Activated CD8-positive, alpha-beta memory T cell treated with anti-CD3 and anti-CD28 coated beads, Interleukin-2, amount 50 U/mL, for 4 hours (primary cell): Measurements from ENCODE around the gene COL13A1.

Experiments
- DNase-seq: peaks from one replicate; pipeline ENCODE4 v3.0.0-alpha.2; 2020

COL13A1 gene

DNA sequence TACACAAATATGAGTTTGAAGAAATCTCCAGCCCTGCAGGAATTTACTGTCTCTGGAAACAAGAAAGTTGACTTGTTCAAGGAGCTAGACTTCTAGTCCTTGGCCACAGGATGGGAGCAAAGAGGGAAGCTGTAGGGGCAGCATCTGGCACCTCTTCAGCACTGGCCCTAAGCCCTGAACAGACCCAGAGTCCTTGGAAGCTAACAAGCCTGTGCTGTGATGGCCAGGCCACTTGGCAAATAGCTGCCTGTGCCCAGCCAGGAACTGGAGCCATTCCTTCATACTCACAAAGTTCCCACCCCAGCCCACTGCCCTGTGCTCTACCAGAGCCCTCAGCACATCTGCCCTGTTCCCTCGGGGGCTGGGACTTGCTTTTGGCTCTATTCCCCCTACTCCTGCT lies 9.4 kb upstream of the COL13A1 start:
- DNase-seq = no peak

DNA sequence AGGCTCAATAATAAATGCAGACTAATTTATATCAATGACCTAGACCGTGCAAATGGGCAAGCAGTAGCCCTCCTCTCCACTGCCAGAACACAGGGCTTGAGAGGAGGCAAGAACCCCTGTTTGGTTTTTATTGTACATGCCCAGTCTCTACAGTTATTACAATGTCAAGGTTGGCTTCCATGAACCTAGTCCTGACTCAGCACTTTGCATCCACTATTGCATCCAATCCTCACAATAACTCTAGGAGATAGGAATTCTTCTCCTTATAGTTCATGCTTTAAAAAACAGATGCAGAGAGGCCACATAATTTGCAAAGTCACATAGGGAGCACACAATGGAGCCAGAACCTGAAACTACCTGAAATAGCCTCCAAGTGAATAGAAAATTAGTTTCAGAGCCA lies 7.0 kb upstream of the COL13A1 start:
- no peak for DNase-seq

DNA sequence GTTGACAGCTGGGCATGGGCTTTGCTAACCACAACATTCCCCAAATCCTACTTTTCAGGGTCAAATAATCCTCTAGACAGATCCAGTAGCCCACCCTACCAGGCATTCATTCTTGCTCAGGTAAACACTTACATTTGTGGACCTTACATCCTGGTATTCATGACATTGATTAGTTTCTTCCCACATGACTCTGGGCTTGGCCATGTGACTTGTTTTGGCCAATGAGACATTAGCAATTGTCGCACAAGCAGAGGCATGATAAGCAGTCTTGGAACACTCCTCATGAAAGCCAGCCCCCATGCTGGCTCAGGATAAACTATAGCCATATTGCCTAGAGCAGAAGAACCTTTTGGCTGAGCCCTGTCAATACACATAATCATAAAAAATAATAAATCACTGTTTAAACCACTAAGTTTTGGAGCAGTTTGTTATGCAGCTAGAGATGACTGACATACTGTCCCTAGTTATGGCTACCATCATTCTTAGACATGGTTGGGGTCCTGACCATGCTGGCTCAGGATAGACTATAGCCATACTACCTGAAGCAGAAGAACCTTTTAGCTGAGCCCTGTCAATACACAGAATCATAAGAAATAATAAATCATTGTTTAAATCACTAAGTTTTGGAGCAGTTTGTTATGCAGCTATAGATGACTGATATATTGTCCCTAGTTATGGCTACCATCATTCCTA lies 6.3 kb upstream of the COL13A1 start:
- no peak for DNase-seq

DNA sequence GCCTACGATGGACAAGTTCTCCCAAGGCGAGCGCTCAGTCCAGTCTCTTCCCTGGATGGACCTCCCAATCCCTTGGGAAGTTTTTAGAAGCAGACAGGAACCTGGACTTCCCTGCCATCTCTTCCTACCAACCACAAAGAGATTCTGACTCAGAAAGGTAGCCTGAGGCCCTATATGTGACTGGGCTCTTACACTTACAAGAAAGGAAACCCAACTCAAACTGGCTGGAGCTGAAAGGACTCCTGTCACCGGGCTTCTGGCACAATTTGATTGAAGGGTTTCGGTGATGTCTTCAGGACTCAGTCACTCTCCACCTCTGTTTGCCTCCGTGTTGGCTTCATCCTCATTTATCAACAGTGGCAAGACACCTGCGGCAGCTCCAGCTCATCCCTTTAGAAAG lies 3.7 kb upstream of the COL13A1 start:
- no peak for DNase-seq

DNA sequence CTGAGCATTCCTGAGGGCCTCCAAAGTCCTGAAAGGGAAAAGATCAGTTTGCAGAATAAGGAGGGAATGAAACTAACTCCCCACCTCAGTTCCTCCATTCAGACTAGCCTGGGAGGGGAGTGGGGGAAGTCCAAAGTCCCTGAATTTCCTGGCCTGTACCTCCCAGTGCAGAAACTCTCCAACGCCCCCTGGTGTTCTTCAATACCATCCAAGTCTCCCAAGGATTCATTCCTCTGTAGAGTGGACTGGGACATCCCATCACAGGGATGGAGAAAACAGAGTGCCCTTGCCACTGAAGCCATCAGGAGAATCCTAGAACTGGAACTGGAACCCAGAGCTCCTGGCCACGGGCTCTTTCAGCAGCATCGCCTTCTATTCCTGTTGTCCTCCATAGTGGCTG lies 1.6 kb upstream of the COL13A1 start:
- DNase-seq = no peak

DNA sequence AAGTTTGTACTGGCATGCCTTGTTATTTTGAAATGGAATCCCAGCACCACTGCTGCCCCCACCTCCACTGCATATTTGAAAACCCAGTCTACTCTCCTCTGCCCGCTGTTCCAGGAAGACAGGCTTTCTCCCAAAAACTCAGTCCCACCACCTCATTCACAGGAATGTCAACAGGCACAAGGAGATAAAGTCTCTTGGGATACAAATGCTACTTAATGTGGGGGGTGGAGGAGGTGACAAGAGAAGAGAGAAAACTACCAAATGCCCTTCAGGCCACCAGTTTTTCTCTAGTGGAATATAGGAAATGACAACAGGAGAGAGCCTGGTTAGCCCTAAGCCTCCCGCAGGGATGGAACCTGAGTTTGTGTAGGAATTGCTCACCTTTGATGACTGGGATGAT lies 1.0 kb upstream of the COL13A1 start:
- no peak for DNase-seq

DNA sequence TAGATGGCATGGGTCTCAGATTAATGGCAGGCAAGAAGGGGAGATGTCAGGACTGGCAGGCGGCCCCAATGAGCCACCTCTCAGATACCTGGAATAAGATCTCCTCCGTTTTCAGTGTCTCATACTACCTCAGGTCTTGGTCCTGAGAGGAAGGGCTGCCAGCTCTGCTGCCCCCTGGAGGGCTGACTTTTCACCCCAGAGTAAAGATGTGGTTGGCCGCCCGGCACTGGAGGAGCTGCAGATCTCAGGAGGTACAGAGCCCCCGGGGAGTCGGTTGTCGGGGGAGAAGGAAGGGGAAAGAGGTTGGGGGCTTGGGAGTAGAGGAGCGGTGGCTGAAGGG lies 642 bp upstream of the COL13A1 start:
- peak; percentile 20 for DNase-seq

DNA sequence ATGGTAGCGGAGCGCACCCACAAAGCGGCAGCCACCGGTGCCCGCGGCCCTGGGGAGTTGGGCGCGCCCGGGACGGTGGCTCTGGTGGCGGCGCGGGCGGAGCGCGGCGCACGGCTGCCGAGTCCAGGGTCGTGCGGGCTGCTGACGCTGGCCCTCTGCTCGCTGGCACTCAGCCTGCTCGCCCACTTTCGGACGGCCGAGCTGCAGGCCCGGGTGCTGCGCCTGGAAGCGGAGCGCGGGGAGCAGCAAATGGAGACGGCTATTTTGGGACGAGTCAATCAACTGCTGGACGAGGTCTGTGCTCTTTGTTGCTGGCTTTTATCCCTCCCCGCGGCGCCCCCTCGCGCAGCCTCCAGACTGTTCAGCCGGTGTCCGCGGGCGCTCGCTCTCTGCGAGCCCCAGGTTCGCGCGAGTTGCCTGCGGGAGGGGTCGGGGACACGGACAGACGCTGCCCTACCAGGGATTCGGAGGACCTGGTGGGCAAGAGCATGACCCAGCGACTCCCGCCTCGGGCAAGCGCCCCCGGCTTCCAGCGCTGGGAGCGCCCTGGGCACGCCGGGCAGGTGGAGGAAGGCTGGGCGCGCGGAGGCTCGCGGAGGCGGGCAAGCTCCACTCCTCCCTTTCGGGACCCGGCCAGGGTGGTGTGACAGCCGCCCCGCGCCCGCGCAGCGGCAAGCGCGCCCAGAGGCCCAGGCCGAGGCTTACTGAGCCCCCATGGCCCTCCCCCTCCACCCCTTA lies 887 bp downstream of the COL13A1 start:
- DNase-seq = no peak

DNA sequence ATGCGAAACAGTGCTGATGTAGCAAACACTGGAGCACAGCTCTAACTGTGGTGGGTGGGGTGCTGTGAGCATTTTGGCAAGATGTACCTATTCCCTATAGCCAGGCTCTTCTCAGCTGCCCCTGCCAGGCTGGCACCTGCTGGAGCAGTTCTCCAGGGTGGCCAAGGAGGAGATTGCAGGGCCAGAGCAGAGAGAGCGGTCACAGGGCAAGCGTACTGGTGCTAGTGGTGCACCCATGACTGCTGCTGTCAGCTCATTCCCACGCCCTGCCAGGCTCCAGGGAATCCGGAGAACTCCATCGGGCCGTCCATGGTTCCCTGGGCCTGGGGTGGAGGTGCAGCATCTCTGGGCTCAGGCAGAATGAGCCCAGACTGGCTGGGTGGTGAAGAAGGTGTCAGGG lies 2.1 kb downstream of the COL13A1 start:
- no peak for DNase-seq

DNA sequence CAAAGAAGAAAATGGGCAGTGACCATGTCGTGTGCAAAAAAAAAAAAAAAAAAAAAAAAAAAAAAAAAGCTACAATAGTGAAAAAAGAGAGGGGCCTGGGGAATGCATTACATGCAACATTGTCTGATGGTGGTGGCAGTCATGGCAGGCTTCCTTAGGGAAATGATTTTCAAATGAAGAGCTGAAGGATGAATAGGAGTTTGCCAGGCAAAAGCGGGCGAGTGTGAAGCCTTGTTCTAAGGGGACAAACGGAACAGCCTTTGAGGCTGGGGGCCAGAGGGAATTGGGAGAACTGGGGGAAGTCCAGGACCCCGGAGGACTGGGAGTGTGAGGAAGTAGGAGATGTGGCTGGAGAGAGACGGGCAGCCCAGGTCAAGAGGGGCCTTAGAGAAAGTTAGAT lies 3.1 kb downstream of the COL13A1 start:
- DNase-seq = no peak

DNA sequence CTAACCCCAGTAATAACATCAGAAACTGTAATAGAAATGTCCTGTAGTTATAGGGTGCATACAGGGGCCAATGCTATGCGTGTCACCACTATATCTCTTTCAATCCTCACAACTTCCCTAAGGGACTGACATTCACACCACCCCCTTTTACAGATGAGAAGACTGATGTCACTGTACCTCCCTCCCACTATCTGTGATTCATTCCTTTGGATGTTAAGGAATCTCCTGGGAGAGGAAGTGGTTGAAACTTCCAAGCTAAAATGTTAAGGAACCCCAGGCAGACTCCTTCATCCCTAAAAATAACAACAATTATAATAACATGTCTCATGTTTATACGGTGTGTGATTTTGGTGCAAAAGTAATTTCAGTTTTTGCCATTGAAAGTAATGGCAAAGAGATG lies 5.4 kb downstream of the COL13A1 start:
- DNase-seq = no peak

DNA sequence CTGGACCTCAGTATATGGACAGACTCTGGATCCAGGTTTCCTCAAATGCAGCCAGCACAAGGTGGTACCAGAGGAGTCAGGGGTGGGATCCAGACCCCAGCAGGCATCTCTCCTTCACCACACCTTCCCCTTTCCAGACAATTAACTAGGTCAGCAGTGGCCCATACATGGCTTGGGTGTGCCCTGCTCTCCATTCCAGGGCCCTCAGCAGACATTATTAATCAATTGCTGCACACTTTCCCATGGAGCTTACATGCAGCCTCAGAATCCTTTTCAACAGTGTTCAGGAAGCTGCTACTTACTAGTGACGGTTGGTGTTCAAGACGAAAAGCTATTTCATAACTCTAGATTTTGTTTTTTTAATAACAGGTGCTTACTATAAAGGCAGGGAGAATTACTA lies 6.0 kb downstream of the COL13A1 start:
- no peak for DNase-seq

DNA sequence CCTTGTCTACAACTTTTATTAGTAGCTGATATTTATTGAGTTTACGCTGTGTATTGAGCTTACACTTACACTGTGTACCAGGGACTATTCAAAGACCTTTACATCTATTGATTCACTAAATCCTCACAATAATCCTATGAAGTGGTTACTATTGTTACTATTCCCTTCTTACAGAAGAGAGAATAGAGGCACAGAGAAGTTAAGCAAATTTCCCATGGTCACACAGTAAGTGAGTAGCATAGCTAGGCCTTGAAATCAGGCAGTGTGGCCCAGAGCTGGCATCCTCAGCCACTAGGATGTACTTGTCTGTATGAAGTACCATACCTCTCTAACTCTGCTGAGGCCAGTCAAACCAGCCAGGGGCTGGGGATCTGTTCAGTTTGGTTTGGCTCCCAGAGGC lies 7.6 kb downstream of the COL13A1 start:
- no peak for DNase-seq

DNA sequence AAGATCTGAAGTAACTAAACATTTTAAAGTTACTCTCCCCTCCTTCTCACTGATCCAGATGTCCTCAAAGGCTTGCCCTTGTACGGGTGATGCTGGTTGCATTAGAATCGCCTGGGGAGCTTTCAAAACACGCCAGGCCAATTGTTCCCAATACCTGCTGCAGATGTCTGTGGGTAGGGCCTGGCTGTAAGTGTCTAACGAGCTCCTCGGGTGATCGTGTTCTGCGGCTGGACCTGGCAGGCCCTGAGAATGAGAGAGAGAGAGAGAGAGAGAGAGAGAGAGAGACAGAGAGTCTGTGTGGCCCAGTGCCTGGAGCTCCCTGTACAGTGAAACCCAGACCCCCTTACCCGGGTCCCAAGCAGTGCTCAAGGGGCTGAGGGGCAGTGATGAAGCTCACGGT lies 8.4 kb downstream of the COL13A1 start:
- DNase-seq = no peak

DNA sequence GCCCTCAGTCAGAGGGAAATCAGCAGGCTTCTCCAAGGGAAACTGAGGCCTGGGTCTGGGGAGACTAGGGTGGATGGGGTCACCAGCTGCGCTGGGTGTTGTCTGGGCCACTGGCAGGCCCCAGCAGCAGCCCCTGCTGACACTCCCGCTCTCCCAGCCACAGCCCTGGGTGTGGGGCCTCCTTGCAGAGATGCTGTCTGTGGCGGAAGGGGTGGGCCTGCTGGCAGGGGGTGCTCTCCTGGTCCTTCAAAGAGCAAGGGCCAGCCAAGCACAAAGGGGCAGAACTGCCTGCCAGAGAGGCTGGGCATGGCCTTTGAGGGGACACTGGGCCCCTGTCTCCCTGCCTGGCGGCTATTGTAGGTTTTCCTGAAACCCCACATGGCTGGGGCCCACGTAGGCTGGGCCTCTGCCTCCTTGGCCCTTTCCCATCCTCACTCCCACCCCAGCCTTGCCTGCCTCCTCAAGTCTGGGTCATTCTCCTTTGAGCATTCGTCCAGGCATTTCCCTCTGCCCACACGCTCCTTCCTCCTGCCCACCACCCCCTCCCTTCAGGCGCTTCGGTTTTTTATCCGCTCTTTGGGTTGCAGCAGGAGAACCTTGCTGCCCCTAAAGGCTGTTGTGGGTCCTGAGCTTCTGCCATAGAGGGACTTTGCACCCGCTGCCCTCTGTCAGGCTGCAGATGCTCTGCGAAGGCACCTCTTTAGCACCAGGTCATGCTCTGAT lies 9.1 kb downstream of the COL13A1 start:
- DNase-seq = no peak

DNA sequence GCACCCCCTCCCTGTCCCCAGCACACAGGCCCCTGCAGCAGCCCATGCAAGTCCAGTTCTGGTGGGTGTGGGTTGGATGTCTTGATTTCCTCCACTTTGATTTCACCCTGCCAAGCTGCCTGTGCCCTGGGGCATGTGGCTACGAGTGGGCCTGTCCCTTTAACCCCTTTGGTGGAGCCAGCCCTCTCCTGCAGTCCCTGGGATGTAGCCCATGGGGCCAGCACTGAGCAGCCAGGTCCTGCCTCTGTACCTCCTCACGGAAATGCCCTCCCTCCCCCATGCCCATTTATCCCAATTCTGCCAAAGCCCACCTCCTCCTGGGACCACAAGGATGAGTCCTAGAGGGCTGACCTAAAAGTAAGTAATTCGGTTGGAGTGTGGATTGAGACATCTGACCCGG lies 11.9 kb downstream of the COL13A1 start:
- no peak for DNase-seq

DNA sequence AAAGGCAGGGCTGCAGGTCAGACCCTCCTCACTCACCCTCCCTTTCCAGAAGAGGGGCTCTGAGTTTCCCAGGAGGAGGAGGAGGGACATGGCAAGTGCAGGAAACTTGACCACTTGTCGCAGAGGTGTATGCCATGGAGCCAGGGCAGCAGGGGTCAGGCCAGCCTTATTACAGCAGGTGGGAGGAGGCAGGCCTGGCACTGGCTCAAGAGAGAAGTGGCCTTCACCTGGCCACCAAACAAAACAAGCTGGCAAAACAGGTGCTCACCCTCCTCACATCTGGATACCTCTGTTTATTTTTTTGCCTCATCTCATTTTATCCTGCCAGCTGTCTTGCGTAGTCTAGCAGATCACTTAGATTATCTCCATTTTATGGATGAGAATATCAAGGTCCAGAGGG lies 12.5 kb downstream of the COL13A1 start:
- no peak for DNase-seq

DNA sequence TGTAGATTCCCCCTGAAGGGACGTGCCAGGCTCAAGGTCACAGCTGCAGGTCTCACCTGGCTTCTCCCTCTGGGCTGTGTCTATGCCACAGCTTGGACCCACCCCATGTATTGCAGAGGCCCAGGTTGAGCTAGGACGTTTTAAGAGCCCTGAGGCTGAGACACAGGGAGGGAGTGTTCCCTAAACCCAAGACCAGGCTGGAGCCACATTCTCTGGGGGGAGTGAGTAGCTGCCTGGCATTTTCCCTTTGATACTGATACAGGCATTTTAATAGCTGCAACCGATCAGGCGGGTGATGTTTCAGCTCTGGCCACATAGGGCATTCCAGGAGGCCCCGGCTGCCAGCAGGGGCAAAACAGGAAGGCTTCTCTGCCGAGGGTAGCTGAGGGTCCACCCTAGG lies 13.4 kb downstream of the COL13A1 start:
- DNase-seq = no peak

DNA sequence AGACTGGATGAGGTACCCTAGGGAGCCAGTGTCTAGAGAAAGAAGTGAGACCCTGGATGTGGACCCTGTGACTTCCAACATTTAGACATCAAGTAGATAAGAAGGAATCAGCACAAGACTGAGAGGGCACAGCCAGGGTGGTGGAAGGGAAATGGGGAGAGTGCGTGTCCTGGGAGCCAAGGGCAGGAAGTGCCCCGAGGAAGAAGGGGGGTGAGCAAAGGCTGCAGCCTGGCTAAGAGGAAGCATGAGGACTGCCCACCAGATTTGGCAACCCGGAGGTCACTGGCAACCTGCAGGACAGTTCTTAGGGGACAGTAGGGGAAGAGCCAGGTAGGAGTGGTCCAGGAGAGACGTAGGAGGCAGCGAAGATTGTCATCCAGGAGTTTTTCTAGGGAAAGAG lies 14.8 kb downstream of the COL13A1 start:
- no peak for DNase-seq

DNA sequence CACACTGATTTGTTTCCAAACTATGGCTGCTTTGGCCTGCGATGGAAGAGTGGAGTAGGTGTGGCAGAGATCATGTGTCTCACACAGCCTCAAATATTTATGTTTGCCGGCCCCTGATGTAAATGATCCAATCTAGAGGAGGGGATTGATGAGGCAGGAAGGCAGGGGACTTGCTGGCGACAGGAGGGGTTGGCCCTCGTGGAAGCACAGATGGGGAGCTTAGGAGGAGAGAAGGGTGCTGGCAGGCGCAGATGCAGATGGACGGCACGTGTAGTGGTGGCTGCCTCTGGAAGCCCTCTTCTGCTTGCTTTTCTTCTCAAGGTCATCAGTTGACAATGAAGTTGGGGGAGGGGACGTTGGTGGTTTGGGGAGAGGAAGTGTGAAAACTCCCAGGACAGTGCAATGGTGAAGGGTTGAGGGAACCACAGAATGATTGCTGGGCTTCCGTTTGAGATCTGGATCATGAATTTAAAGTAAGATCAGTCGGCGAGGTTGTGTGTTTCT lies 15.4 kb downstream of the COL13A1 start:
- no peak for DNase-seq

DNA sequence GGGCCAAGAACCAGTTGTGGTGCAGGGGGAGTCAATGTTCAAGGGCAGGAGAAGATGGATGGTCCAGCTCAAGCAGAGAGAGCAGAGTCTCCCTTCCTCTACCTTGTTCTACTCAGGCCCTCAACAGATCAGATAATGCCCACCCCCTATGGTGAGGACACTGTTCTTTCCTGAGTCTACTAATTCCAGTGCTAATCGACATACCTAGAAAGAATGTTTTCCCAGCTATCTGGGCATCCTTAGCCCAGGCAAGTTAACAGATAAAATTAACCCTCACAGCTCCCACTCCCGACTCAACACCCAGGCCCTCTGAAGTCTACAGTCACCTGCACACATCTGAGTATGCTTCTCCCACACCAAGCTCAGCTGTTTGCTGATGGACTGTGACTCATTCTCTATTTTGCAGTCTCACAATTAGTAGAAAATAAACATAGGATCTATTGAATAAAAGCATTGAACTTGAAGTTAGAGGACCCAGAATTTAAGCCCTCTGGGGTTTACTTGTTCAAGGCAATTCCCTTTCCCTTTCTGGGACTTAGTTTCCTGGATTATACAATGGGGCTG lies 17.1 kb downstream of the COL13A1 start:
- DNase-seq = no peak

DNA sequence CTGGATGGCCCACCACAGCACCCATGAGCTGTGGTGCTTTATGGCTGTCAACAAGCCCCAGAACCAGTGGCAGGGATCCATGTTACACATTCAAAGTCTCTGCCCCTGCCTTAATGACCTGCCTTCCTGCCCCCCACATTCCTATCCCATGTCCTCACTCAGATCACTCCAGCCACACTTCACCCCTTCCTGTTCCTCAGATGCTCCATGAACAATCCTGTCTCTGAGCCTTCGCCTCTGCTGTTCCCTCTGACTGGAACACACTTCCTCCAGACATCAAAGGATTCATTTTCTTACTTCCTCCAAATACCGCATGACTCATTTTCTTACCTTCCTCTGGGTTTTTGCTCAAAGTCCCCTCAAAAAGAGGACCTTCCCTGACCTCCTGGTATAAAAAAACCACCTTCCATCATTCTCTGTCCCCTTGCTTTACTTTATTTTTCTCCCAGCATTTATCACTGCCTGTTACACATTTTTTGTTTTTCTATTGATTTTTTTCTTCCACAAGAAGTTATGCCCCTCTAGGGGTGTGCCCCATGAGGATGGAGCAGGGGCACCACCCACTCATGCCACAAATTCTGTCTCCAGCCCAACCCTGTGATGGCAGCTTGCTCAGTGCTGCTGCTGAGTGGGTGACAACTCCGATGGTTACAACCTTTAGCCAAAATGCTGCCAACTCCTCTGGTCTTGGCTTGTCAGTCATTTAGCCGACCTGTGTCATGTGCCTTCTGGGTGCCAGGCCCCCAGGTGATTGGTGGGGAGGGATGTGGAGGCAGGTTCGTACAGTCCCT lies 18.2 kb downstream of the COL13A1 start:
- no peak for DNase-seq

DNA sequence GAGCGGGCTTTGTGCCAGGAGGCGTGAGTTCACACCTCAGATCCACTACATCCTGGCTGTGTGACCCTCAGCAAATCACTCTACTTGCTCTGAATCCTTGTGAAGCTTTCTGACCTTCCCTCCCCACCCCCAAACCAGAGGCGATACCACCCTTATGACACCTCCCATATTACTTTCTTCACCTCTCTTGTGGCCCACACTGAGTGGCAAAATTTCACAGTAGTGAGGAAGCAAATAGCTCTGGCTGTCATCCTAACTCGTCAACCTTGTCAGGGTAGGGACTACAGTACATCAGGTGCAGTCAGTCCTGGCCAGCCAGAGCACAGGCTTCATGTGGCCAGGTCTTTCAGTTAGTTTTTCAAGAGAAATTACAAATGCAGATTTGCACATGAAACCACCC lies 19.1 kb downstream of the COL13A1 start:
- DNase-seq = no peak
